ENCODE data around the gene TAS2R30. TPM values are rescaled to one million over a fixed set of nuclear protein-coding genes. Genes with fewer than 3 reads are reported as not detected.

TAS2R30 gene
- total RNA-seq, 1 donor from 2014 or later: 1.9 TPM

GRCh38 chr12:11162502-11162901, 28.1 kb upstream of the TAS2R30 start:
- no peak overlapping the region for H3K4me3 Mint-ChIP-seq
- no peaks in the 10 kb centered on the region for H3K27me3 Mint-ChIP-seq (ENCODE audit: low read depth)
- H3K36me3 Mint-ChIP-seq (ENCODE audit: low read depth): peaks cover 17% of the 10 kb centered on the region
- TF ChIP-seq CTCF (conservative IDR thresholded peaks at IDR 0.05): no peak
- H3K27ac Mint-ChIP-seq (ENCODE audit: unreplicated experiment): no peak overlapping the region
- peaks cover 16% of the 10 kb centered on the region for H3K4me1 Mint-ChIP-seq
- H3K9me3 Mint-ChIP-seq: no peaks in the 10 kb centered on the region
- DNase-seq (ENCODE audit: low read depth, low spot score): no peak

- no peak for TF ChIP-seq CTCF (conservative IDR thresholded peaks at IDR 0.05)
- Mint-ChIP-seq H3K27ac (ENCODE audit: unreplicated experiment) (no peak overlapping the region), H3K27me3 (ENCODE audit: low read depth) (no peaks in the 10 kb centered on the region), H3K9me3 (peaks cover 10% of the 10 kb centered on the region), H3K4me3 (no peak overlapping the region), H3K4me1 (peaks cover 13% of the 10 kb centered on the region), H3K36me3 (ENCODE audit: low read depth) (peaks cover 32% of the 10 kb centered on the region)
- no peak for DNase-seq (ENCODE audit: low read depth, low spot score)
Observed at GRCh38 chr12:11158885-11159444, 24.5 kb upstream of the TAS2R30 start.

GRCh38 chr12:11154400-11154925, 20.0 kb upstream of the TAS2R30 start:
- H3K36me3 Mint-ChIP-seq (ENCODE audit: low read depth): peaks cover 48% of the 10 kb centered on the region
- H3K4me1 Mint-ChIP-seq: peaks cover 9% of the 10 kb centered on the region
- no peaks in the 10 kb centered on the region for H3K27me3 Mint-ChIP-seq (ENCODE audit: low read depth)
- peaks cover 13% of the 10 kb centered on the region for H3K9me3 Mint-ChIP-seq
- DNase-seq (ENCODE audit: low read depth, low spot score): no peak
- no peak overlapping the region for H3K4me3 Mint-ChIP-seq
- H3K27ac Mint-ChIP-seq (ENCODE audit: unreplicated experiment): no peak overlapping the region
- no peak for TF ChIP-seq CTCF (conservative IDR thresholded peaks at IDR 0.05)

- no peak overlapping the region for H3K27ac Mint-ChIP-seq (ENCODE audit: unreplicated experiment)
- H3K9me3 Mint-ChIP-seq: peaks cover 13% of the 10 kb centered on the region
- H3K36me3 Mint-ChIP-seq (ENCODE audit: low read depth): peaks cover 48% of the 10 kb centered on the region
- H3K4me3 Mint-ChIP-seq: no peak overlapping the region
- no peak for DNase-seq (ENCODE audit: low read depth, low spot score)
- no peaks in the 10 kb centered on the region for H3K27me3 Mint-ChIP-seq (ENCODE audit: low read depth)
- TF ChIP-seq CTCF (conservative IDR thresholded peaks at IDR 0.05): no peak
- no peaks in the 10 kb centered on the region for H3K4me1 Mint-ChIP-seq
Observed at GRCh38 chr12:11152725-11153124, 18.3 kb upstream of the TAS2R30 start.

- Mint-ChIP-seq H3K36me3 (ENCODE audit: low read depth) (peaks cover 45% of the 10 kb centered on the region), H3K9me3 (peaks cover 6% of the 10 kb centered on the region), H3K4me3 (no peak overlapping the region), H3K27ac (ENCODE audit: unreplicated experiment) (no peak overlapping the region), H3K27me3 (ENCODE audit: low read depth) (no peaks in the 10 kb centered on the region), H3K4me1 (no peaks in the 10 kb centered on the region)
- no peak for TF ChIP-seq CTCF (conservative IDR thresholded peaks at IDR 0.05)
- no peak for DNase-seq (ENCODE audit: low read depth, low spot score)
Observed at GRCh38 chr12:11150832-11151231, 16.4 kb upstream of the TAS2R30 start.
